OCI-LY3 (cell line): ENCODE results near the gene ITGA11.

ENCODE experiments used
- EZH2phosphoT487 ChIP-seq: fragments of 200-600 bp; shearing (Covaris generic); IDR thresholded peaks from 2 replicates; pipeline ENCODE4 v1.6.1; 2018; ENCODE audit warnings: antibody characterized with exemption, mixed run types, low read depth
- TF ChIP-seq, protein P1 (sequence below): fragments of 200-600, 300-600 bp; sonication (generic); IDR thresholded peaks from 2 replicates; pipeline ENCODE4 v1.5.1; 2014; ENCODE audit warnings: antibody characterized with exemption, low read length, low read depth

GRCh38 chr15:68424754-68425390 is 7.1 kb downstream of the ITGA11 start:
- TF ChIP-seq, protein P1, sequence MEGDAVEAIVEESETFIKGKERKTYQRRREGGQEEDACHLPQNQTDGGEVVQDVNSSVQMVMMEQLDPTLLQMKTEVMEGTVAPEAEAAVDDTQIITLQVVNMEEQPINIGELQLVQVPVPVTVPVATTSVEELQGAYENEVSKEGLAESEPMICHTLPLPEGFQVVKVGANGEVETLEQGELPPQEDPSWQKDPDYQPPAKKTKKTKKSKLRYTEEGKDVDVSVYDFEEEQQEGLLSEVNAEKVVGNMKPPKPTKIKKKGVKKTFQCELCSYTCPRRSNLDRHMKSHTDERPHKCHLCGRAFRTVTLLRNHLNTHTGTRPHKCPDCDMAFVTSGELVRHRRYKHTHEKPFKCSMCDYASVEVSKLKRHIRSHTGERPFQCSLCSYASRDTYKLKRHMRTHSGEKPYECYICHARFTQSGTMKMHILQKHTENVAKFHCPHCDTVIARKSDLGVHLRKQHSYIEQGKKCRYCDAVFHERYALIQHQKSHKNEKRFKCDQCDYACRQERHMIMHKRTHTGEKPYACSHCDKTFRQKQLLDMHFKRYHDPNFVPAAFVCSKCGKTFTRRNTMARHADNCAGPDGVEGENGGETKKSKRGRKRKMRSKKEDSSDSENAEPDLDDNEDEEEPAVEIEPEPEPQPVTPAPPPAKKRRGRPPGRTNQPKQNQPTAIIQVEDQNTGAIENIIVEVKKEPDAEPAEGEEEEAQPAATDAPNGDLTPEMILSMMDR = no peak
- no peak for TF ChIP-seq EZH2phosphoT487
